Mesendoderm (in vitro differentiated cells): ENCODE results near the gene DEXI.

Experiments
- DNase-seq: peaks from one replicate; pipeline ENCODE4 v3.0.0; 2013
- H2AK5ac ChIP-seq: 2 replicates; pipeline ENCODE4 v1.6.1; 2013; ENCODE audit warnings: low read length, inconsistent platforms
- H2BK120ac ChIP-seq: 2 replicates; pipeline ENCODE4 v1.6.1; 2013; ENCODE audit warnings: low read depth, mild to moderate bottlenecking, low read length, moderate library complexity, mixed read lengths
- H2BK15ac ChIP-seq: replicated peaks from 2 replicates; pipeline ENCODE4 v1.6.1; 2013; ENCODE audit warnings: low read depth, mild to moderate bottlenecking, moderate library complexity
- H2BK5ac ChIP-seq: 2 replicates; pipeline ENCODE4 v1.6.1; 2013; ENCODE audit warnings: low read length, inconsistent platforms
- H3K18ac ChIP-seq: 2 replicates; pipeline ENCODE4 v1.6.1; 2013; ENCODE audit warnings: mild to moderate bottlenecking, low read length, mixed read lengths
- H3K23ac ChIP-seq: one replicate; pipeline ENCODE4 v1.6.1; 2013; ENCODE audit warnings: low read length
- H3K27ac ChIP-seq: 2 replicates; pipeline ENCODE4 v1.5.1; 2013; ENCODE audit warnings: low read depth, mild to moderate bottlenecking, inconsistent platforms, low read length, moderate library complexity
- H3K27me3 ChIP-seq: 2 replicates; pipeline ENCODE4 v1.6.1; 2013; ENCODE audit warnings: low read length, control low read depth, mild to moderate bottlenecking, inconsistent platforms; ENCODE audit not compliant: insufficient read depth, poor library complexity
- H3K36me3 ChIP-seq: 2 replicates; pipeline ENCODE4 v1.6.1; 2013; ENCODE audit warnings: low read length, inconsistent platforms; ENCODE audit not compliant: control insufficient read depth, insufficient read depth
- H3K4ac ChIP-seq: one replicate; pipeline ENCODE4 v1.6.1; 2013; ENCODE audit warnings: low read depth, mild to moderate bottlenecking, low read length, moderate library complexity
- H3K4me1 ChIP-seq: 2 replicates; pipeline ENCODE4 v1.6.1; 2013; ENCODE audit warnings: low read depth, low read length, inconsistent platforms; ENCODE audit not compliant: control insufficient read depth
- H3K4me2 ChIP-seq: 2 replicates; pipeline ENCODE4 v1.6.1; 2013; ENCODE audit warnings: low read length
- H3K4me3 ChIP-seq: 2 replicates; pipeline ENCODE4 v1.5.1; 2013; ENCODE audit warnings: mild to moderate bottlenecking, low read length
- H3K56ac ChIP-seq: one replicate; pipeline ENCODE4 v1.6.1; 2013; ENCODE audit warnings: low read length
- H3K79me1 ChIP-seq: 2 replicates; pipeline ENCODE4 v1.6.1; 2013; ENCODE audit warnings: low read length, inconsistent platforms
- H3K79me2 ChIP-seq: 2 replicates; pipeline ENCODE4 v1.6.1; 2013; ENCODE audit warnings: mild to moderate bottlenecking, low read length; ENCODE audit not compliant: control insufficient read depth, insufficient read depth
- H3K9ac ChIP-seq: 2 replicates; pipeline ENCODE4 v1.6.1; 2013; ENCODE audit warnings: low read length, inconsistent platforms
- H4K5ac ChIP-seq: one replicate; pipeline ENCODE4 v1.6.1; 2013; ENCODE audit warnings: low read length
- H4K8ac ChIP-seq: one replicate; pipeline ENCODE4 v1.6.1; 2013; ENCODE audit warnings: low read depth, mild to moderate bottlenecking, control low read depth, low read length, moderate library complexity
- WGBS: extraction: QIAGEN DNeasy Blood & Tissue Kit; methylation state at CpG from one replicate; pipeline ENCODE4 v1.1.7; 2013; ENCODE audit warnings: low lambda C conversion rate, missing lambda C conversion rate; ENCODE audit not compliant: insufficient coverage; ENCODE audit errors: extremely low coverage; 5-methylcytosine and 5-hydroxymethylcytosine counted together

Gene DEXI

GRCh38 chr16:10987361-10988163 lies 45.3 kb upstream of the DEXI start:
- no CpG with 5 or more reads among the region's 11 CpGs for WGBS
- no peak overlapping the region for H3K27ac ChIP-seq

GRCh38 chr16:10984509-10984908 lies 42.2 kb upstream of the DEXI start:
- H3K27me3 ChIP-seq, result no peaks in the 10 kb centered on the region
- no peak overlapping the region for H2AK5ac ChIP-seq
- no peaks in the 10 kb centered on the region for H3K36me3 ChIP-seq
- no peak overlapping the region for H2BK15ac ChIP-seq
- no peak overlapping the region for H3K56ac ChIP-seq
- no peak for DNase-seq
- no peak overlapping the region for H3K4me2 ChIP-seq
- no peak overlapping the region for H3K27ac ChIP-seq
- H2BK120ac ChIP-seq, result no peak overlapping the region
- H3K9ac ChIP-seq, result no peak overlapping the region
- no peak overlapping the region for H3K18ac ChIP-seq
- no peak overlapping the region for H3K4me3 ChIP-seq
- H4K8ac ChIP-seq, result no peak overlapping the region
- no peak overlapping the region for H4K5ac ChIP-seq
- no peaks in the 10 kb centered on the region for H3K79me1 ChIP-seq
- no peak overlapping the region for H3K4ac ChIP-seq
- no peak overlapping the region for H2BK5ac ChIP-seq
- no CpG with 5 or more reads among the region's 6 CpGs for whole genome bisulfite sequencing
- H3K23ac ChIP-seq, result no peak overlapping the region
- no peaks in the 10 kb centered on the region for H3K4me1 ChIP-seq
- H3K79me2 ChIP-seq, result no peaks in the 10 kb centered on the region

More at GRCh38 chr16:10987361-10988163, 45.3 kb upstream of the DEXI start:
- no peaks in the 10 kb centered on the region for H3K36me3 ChIP-seq
- no peaks in the 10 kb centered on the region for H3K79me1 ChIP-seq
- no peak overlapping the region for H4K5ac ChIP-seq
- no peak overlapping the region for H4K8ac ChIP-seq
- H3K4me3 ChIP-seq, result no peak overlapping the region
- H3K27me3 ChIP-seq, result no peaks in the 10 kb centered on the region
- no peak overlapping the region for H3K4ac ChIP-seq
- H3K9ac ChIP-seq, result no peak overlapping the region
- no peak overlapping the region for H2BK5ac ChIP-seq
- H3K79me2 ChIP-seq, result no peaks in the 10 kb centered on the region
- DNase-seq, result no peak
- no peak overlapping the region for H3K56ac ChIP-seq
- peaks cover 7% of the 10 kb centered on the region for H3K4me1 ChIP-seq
- H2BK15ac ChIP-seq, result no peak overlapping the region
- H3K23ac ChIP-seq, result no peak overlapping the region
- no peak overlapping the region for H2AK5ac ChIP-seq
- H2BK120ac ChIP-seq, result no peak overlapping the region
- no peak overlapping the region for H3K4me2 ChIP-seq
- no peak overlapping the region for H3K18ac ChIP-seq

- H3K18ac ChIP-seq, result no peak overlapping the region
- DNase-seq, result no peak
- H3K4me3 ChIP-seq, result no peak overlapping the region
- no peak overlapping the region for H3K23ac ChIP-seq
- H3K9ac ChIP-seq, result no peak overlapping the region
- H3K56ac ChIP-seq, result no peak overlapping the region
- H4K8ac ChIP-seq, result no peak overlapping the region
- no peak overlapping the region for H2BK5ac ChIP-seq
- no peaks in the 10 kb centered on the region for H3K79me2 ChIP-seq
- H3K36me3 ChIP-seq, result no peaks in the 10 kb centered on the region
- H3K4me2 ChIP-seq, result no peak overlapping the region
- H2BK120ac ChIP-seq, result no peak overlapping the region
- no peaks in the 10 kb centered on the region for H3K27me3 ChIP-seq
- no peak overlapping the region for H2BK15ac ChIP-seq
- no peaks in the 10 kb centered on the region for H3K79me1 ChIP-seq
- H4K5ac ChIP-seq, result no peak overlapping the region
- H3K4me1 ChIP-seq, result no peaks in the 10 kb centered on the region
- WGBS, result no CpG with 5 or more reads among the region's 8 CpGs
- no peak overlapping the region for H3K27ac ChIP-seq
- H2AK5ac ChIP-seq, result no peak overlapping the region
- no peak overlapping the region for H3K4ac ChIP-seq
Observed at GRCh38 chr16:10983159-10983558, 40.9 kb upstream of the DEXI start.

- H3K79me2 ChIP-seq, result no peaks in the 10 kb centered on the region
- no peak overlapping the region for H3K27ac ChIP-seq
- H3K4ac ChIP-seq, result no peak overlapping the region
- H3K4me2 ChIP-seq, result no peak overlapping the region
- no peaks in the 10 kb centered on the region for H3K79me1 ChIP-seq
- no CpG with 5 or more reads among the region's 15 CpGs for WGBS
- no peak overlapping the region for H3K4me3 ChIP-seq
- DNase-seq, result no peak
- no peak overlapping the region for H3K18ac ChIP-seq
- H3K27me3 ChIP-seq, result no peaks in the 10 kb centered on the region
- H2BK120ac ChIP-seq, result no peak overlapping the region
- no peaks in the 10 kb centered on the region for H3K36me3 ChIP-seq
- H3K56ac ChIP-seq, result no peak overlapping the region
- no peaks in the 10 kb centered on the region for H3K4me1 ChIP-seq
- H2AK5ac ChIP-seq, result no peak overlapping the region
- H4K5ac ChIP-seq, result no peak overlapping the region
- H4K8ac ChIP-seq, result no peak overlapping the region
- H2BK15ac ChIP-seq, result no peak overlapping the region
- H3K9ac ChIP-seq, result no peak overlapping the region
- no peak overlapping the region for H2BK5ac ChIP-seq
- H3K23ac ChIP-seq, result no peak overlapping the region
Observed at GRCh38 chr16:10982465-10983150, 40.3 kb upstream of the DEXI start.

GRCh38 chr16:10981697-10982216 lies 39.5 kb upstream of the DEXI start:
- no peak overlapping the region for H3K4me3 ChIP-seq
- H3K18ac ChIP-seq, result no peak overlapping the region
- H3K4me1 ChIP-seq, result no peaks in the 10 kb centered on the region
- no peaks in the 10 kb centered on the region for H3K79me2 ChIP-seq
- no peaks in the 10 kb centered on the region for H3K79me1 ChIP-seq
- H2BK120ac ChIP-seq, result no peak overlapping the region
- H2BK5ac ChIP-seq, result no peak overlapping the region
- no peak overlapping the region for H3K9ac ChIP-seq
- no CpG with 5 or more reads among the region's 4 CpGs for WGBS
- peak; percentile 65 for DNase-seq
- H3K27ac ChIP-seq, result no peak overlapping the region
- H3K56ac ChIP-seq, result no peak overlapping the region
- H3K23ac ChIP-seq, result no peak overlapping the region
- no peak overlapping the region for H2BK15ac ChIP-seq
- H3K27me3 ChIP-seq, result no peaks in the 10 kb centered on the region
- no peak overlapping the region for H3K4me2 ChIP-seq
- H4K5ac ChIP-seq, result no peak overlapping the region
- H3K36me3 ChIP-seq, result no peaks in the 10 kb centered on the region
- H4K8ac ChIP-seq, result no peak overlapping the region
- H3K4ac ChIP-seq, result no peak overlapping the region
- H2AK5ac ChIP-seq, result no peak overlapping the region
